Activated CD8-positive, alpha-beta T cell treated with anti-CD3 and anti-CD28 coated beads for 36 hours (primary cell): Measurements from ENCODE around the gene IRGC. TPM values are rescaled to one million over a fixed set of nuclear protein-coding genes. Genes with fewer than 3 reads are reported as not detected.
A peak's percentile ranks its signal among the peaks of the same experiment; 100 is the strongest.

Experiments used
- ATAC-seq: fragments of 200-7000 bp; cut with Tn5 transposase; one replicate; pipeline ENCODE4 v1.10.0; 2021; ENCODE audit warnings: mild to moderate bottlenecking, moderate library complexity
- CTCF ChIA-PET: fragments of 350-600 bp; sonication (Branson Sonifier 250); formaldehyde crosslinking; loops from one replicate; lab custom pipeline; 2021; ENCODE audit warnings: antibody characterized with exemption; lab: Charles Lee
- POLR2A ChIA-PET: fragments of 350-600 bp; sonication (Branson Sonifier 250); formaldehyde crosslinking; loops from one replicate; lab custom pipeline; 2021; ENCODE audit warnings: antibody characterized with exemption; lab: Charles Lee
- DNase-seq: peaks from one replicate; pipeline ENCODE4 v3.0.0-alpha.2; 2020
- H3K27ac Mint-ChIP-seq: one replicate; pipeline ENCODE4 v1.8.0; 2021; ENCODE audit warnings: mild to moderate bottlenecking, mixed read lengths
- H3K27me3 Mint-ChIP-seq: one replicate; pipeline ENCODE4 v1.8.0; 2021; ENCODE audit warnings: mixed read lengths
- H3K36me3 Mint-ChIP-seq: one replicate; pipeline ENCODE4 v1.8.0; 2021; ENCODE audit warnings: low read depth, mixed read lengths
- H3K4me1 Mint-ChIP-seq: one replicate; pipeline ENCODE4 v1.8.0; 2021; ENCODE audit warnings: low read depth, mixed read lengths
- H3K4me3 Mint-ChIP-seq: one replicate; pipeline ENCODE4 v1.8.0; 2021; ENCODE audit warnings: mild to moderate bottlenecking, moderate library complexity, mixed read lengths
- H3K9me3 Mint-ChIP-seq: one replicate; pipeline ENCODE4 v1.8.0; 2021; ENCODE audit warnings: mixed read lengths
- CTCF ChIP-seq: fragments of 200-600 bp; IDR thresholded peaks from one replicate; pipeline ENCODE4 v1.8.0; 2022; ENCODE audit warnings: antibody characterized with exemption, mild to moderate bottlenecking
- intact Hi-C: fragments of 100-400 bp; cut with micrococcal nuclease; formaldehyde crosslinking; loops from one replicate; pipeline ENCODE4 v1.10.0; 2022
- total RNA-seq, 2 experiments: library from RNA; stranded (reverse); gene quantifications; one replicate each; pipeline ENCODE4 v1.2.3, GENCODE V29; 2021

Gene IRGC
- total RNA-seq, 2 experiments from 2014 or later: not detected

GRCh38 chr19:43752287-43752875 is 36.5 kb downstream of the IRGC start:
- Mint-ChIP-seq H3K27me3 (no peaks in the 10 kb centered on the region), H3K27ac (peak overlapping the region; percentile 97), H3K4me3 (no peak overlapping the region), H3K4me1 (peaks cover 45% of the 10 kb centered on the region), H3K36me3 (peaks cover 55% of the 10 kb centered on the region), H3K9me3 (no peaks in the 10 kb centered on the region)
- intact Hi-C loops: no loop called here
- POLR2A ChIA-PET: interaction anchor here (1.5 to 7.1 kb wide), 3 partner anchors 15 to 29 kb away, joined by 3 to 147 read pairs (median 50); partner anchors contain the start of gene KCNN4
- CTCF ChIA-PET: interaction anchor here (0.9 to 7.9 kb wide), 6 partner anchors 14 to 84 kb away, joined by 3 to 71 read pairs (median 4); no protein-coding TSS in a partner anchor
- no peak for TF ChIP-seq CTCF
- ATAC-seq (no peak), DNase-seq (no peak)

- TF ChIP-seq CTCF: no peak
- DNase-seq: peak; percentile 99
- no peaks in the 10 kb centered on the region for H3K9me3 Mint-ChIP-seq
- peak overlapping the region; percentile 90 for H3K4me3 Mint-ChIP-seq
- POLR2A ChIA-PET: interaction anchor here (0.6 to 7.1 kb wide), 10 partner anchors 8 to 85 kb away, joined by 3 to 147 read pairs (median 3); partner anchors contain the start of genes KCNN4 and PLAUR
- ATAC-seq: no peak
- intact Hi-C loops: no loop called here
- H3K27ac Mint-ChIP-seq: peak overlapping the region; percentile 97
- peaks cover 55% of the 10 kb centered on the region for H3K36me3 Mint-ChIP-seq
- H3K27me3 Mint-ChIP-seq: no peaks in the 10 kb centered on the region
- CTCF ChIA-PET: interaction anchor here (0.9 to 7.9 kb wide), 6 partner anchors 9 to 85 kb away, joined by 3 to 71 read pairs (median 4); no protein-coding TSS in a partner anchor
- peaks cover 49% of the 10 kb centered on the region for H3K4me1 Mint-ChIP-seq
Observed at GRCh38 chr19:43754253-43754502, 38.3 kb downstream of the IRGC start.

- H3K27me3 Mint-ChIP-seq: no peaks in the 10 kb centered on the region
- no peak for TF ChIP-seq CTCF
- peak within 1 kb of the TSS; percentile 90 for H3K4me3 Mint-ChIP-seq
- H3K9me3 Mint-ChIP-seq: no peaks in the 10 kb centered on the region
- intact Hi-C loops: no loop called here
- ChIA-PET CTCF (interaction anchor here (0.9 to 7.9 kb wide), 6 partner anchors 9 to 86 kb away, joined by 3 to 71 read pairs (median 4); no protein-coding TSS in a partner anchor), POLR2A (interaction anchor here (0.7 to 7.1 kb wide), 8 partner anchors 9 to 45 kb away, joined by 3 to 147 read pairs (median 9); partner anchors contain the start of gene KCNN4)
- peaks cover 55% of the 10 kb centered on the region for H3K36me3 Mint-ChIP-seq
- peak; percentile 97 for DNase-seq
- H3K4me1 Mint-ChIP-seq: peaks cover 54% of the 10 kb centered on the region
- peak; percentile 85 for ATAC-seq
- H3K27ac Mint-ChIP-seq: peak within 1 kb of the TSS; percentile 98
Observed at GRCh38 chr19:43754503-43755255, 38.8 kb downstream of the IRGC start, which contains the start of gene SMG9. Gene SMG9, minus strand, starts transcription at chr19:43754962. Its CDS starts 4,221 bp downstream, at chr19:43750741.

- no peak for ATAC-seq
- H3K4me1 Mint-ChIP-seq: peaks cover 51% of the 10 kb centered on the region
- peaks cover 50% of the 10 kb centered on the region for H3K36me3 Mint-ChIP-seq
Observed at GRCh38 chr19:43755256-43755801, 39.5 kb downstream of the IRGC start.

More at GRCh38 chr19:43755256-43755801, 39.5 kb downstream of the IRGC start:
- H3K9me3 Mint-ChIP-seq: no peaks in the 10 kb centered on the region
- ChIA-PET CTCF (interaction anchor here (0.7 to 7.9 kb wide), 7 partner anchors 10 to 87 kb away, joined by 3 to 71 read pairs (median 4); no protein-coding TSS in a partner anchor), POLR2A (interaction anchor here (1.3 to 7.1 kb wide), 6 partner anchors 9 to 44 kb away, joined by 3 to 147 read pairs (median 29); partner anchors contain the start of gene KCNN4)
- H3K27ac Mint-ChIP-seq: peak overlapping the region; percentile 98
- intact Hi-C loops: no loop called here
- DNase-seq: peak; percentile 86
- H3K27me3 Mint-ChIP-seq: no peaks in the 10 kb centered on the region
- no peak for TF ChIP-seq CTCF
- peak overlapping the region; percentile 90 for H3K4me3 Mint-ChIP-seq
